PC-3 (cell line): Measurements from ENCODE around the gene ZBTB48.

Experiments
- EZH2 ChIP-seq: fragments of 300-600 bp; sonication (generic); IDR thresholded peaks from one replicate; pipeline ENCODE4 v1.6.1; 2017; ENCODE audit warnings: antibody characterized with exemption, mild to moderate bottlenecking, low read length; ENCODE audit not compliant: unreplicated experiment
- EZH2phosphoT487 ChIP-seq: fragments of 300-600 bp; sonication (generic); IDR thresholded peaks from 2 replicates; pipeline ENCODE4 v1.6.1; 2018; ENCODE audit warnings: mild to moderate bottlenecking, antibody characterized with exemption, low read length, borderline replicate concordance
- TF ChIP-seq, protein P1 (sequence below): fragments of 300-600 bp; sonication (generic); conservative IDR thresholded peaks from 2 replicates; pipeline ENCODE4 v1.5.1; 2017; ENCODE audit warnings: antibody characterized with exemption, low read depth, mild to moderate bottlenecking, low read length

DNA sequence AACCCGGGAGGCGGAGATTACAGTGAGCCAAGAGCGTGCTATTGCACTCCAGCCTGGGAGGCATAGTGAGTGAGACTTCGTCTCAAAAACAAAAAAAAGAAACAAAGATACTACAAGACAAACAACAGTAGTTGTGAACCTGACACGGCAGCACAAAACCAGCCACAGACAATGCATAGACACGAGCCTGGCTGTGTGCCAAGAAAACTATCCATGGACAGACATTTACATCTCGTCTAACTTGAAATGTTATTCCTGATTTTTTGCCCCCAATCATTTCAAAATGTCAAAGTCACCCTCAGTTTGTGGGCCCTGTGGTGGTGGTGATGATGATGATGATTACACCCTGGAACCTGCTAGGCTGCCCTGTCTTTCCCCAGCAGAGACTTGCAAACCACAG lies 16.6 kb downstream of the ZBTB48 start:
- TF ChIP-seq, protein P1, sequence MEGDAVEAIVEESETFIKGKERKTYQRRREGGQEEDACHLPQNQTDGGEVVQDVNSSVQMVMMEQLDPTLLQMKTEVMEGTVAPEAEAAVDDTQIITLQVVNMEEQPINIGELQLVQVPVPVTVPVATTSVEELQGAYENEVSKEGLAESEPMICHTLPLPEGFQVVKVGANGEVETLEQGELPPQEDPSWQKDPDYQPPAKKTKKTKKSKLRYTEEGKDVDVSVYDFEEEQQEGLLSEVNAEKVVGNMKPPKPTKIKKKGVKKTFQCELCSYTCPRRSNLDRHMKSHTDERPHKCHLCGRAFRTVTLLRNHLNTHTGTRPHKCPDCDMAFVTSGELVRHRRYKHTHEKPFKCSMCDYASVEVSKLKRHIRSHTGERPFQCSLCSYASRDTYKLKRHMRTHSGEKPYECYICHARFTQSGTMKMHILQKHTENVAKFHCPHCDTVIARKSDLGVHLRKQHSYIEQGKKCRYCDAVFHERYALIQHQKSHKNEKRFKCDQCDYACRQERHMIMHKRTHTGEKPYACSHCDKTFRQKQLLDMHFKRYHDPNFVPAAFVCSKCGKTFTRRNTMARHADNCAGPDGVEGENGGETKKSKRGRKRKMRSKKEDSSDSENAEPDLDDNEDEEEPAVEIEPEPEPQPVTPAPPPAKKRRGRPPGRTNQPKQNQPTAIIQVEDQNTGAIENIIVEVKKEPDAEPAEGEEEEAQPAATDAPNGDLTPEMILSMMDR = no peak
- TF ChIP-seq EZH2 = no peak
- TF ChIP-seq EZH2phosphoT487 = no peak
